ENCODE measurements around the gene ZNF362.

ZNF362 gene

DNA sequence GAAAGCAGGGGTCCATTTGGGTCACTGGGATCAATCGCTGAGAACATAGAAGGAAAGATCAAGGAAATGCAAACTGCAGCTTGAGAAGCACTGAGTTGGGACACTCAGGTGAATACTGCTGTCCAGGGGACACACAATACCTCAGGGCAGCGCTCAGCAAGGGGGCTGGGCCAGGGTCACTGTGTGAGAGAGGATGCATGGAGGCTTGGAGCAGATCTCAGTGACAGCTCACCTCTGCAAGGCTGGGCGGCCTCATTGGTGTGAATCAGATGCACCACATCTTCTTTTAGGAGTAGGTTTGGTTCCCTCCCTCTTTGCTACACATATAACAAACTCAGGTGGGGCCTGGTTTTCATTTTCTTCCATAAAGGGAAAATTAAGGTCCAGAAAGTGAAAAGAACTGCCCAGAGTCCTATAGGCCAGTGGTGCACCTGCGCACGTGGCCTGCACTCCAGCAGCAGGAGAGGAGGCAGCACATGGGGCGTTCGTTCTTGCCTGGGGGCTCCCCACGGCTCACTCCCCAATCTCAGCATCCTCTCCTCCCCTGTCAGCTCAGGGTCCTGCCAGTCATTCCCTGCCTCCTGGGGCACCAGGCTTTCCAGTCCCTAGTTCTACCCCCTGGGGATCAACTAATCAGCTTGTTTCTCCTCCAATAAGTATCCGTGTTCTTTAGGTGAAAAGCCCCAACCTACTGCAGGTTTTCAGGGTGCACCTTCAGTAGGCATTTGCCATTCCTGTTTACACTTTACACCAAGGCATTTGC lies 63.1 kb downstream of the ZNF362 start:
- Histone ChIP-seq H3F3A (ENCODE audit: control insufficient read depth, insufficient read depth) (no peaks in the 10 kb centered on the region), H3K4me2 (ENCODE audit: low read length) (no peak overlapping the region), H3K27ac (ENCODE audit: low read depth, low read length) (no peak overlapping the region), H4K20me1 (ENCODE audit: control insufficient read depth, insufficient read depth, low read depth, low read length) (no peaks in the 10 kb centered on the region), H3K4me1 (ENCODE audit: control insufficient read depth, low read length) (peaks cover 7% of the 10 kb centered on the region), H3K27me3 (ENCODE audit: control insufficient read depth, low read length) (peaks cover 28% of the 10 kb centered on the region), H3K79me2 (ENCODE audit: control insufficient read depth, low read length) (no peaks in the 10 kb centered on the region), H3K9me3 (ENCODE audit: control insufficient read depth, insufficient read depth, low read length) (no peaks in the 10 kb centered on the region), H3K4me3 (ENCODE audit: low read length) (no peak overlapping the region), H3K36me3 (ENCODE audit: control insufficient read depth, low read length) (peaks cover 15% of the 10 kb centered on the region), H3K9me2 (replicated peaks; ENCODE audit: control insufficient read depth, low read length) (no peaks in the 10 kb centered on the region)
- TF ChIP-seq EZH2phosphoT487 (IDR thresholded peaks at IDR 0.05; ENCODE audit: borderline replicate concordance, low read length): no peak
- TF ChIP-seq, protein P1, sequence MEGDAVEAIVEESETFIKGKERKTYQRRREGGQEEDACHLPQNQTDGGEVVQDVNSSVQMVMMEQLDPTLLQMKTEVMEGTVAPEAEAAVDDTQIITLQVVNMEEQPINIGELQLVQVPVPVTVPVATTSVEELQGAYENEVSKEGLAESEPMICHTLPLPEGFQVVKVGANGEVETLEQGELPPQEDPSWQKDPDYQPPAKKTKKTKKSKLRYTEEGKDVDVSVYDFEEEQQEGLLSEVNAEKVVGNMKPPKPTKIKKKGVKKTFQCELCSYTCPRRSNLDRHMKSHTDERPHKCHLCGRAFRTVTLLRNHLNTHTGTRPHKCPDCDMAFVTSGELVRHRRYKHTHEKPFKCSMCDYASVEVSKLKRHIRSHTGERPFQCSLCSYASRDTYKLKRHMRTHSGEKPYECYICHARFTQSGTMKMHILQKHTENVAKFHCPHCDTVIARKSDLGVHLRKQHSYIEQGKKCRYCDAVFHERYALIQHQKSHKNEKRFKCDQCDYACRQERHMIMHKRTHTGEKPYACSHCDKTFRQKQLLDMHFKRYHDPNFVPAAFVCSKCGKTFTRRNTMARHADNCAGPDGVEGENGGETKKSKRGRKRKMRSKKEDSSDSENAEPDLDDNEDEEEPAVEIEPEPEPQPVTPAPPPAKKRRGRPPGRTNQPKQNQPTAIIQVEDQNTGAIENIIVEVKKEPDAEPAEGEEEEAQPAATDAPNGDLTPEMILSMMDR (IDR thresholded peaks at IDR 0.05; ENCODE audit: low read depth, low read length, poor library complexity, severe bottlenecking): no peak

DNA sequence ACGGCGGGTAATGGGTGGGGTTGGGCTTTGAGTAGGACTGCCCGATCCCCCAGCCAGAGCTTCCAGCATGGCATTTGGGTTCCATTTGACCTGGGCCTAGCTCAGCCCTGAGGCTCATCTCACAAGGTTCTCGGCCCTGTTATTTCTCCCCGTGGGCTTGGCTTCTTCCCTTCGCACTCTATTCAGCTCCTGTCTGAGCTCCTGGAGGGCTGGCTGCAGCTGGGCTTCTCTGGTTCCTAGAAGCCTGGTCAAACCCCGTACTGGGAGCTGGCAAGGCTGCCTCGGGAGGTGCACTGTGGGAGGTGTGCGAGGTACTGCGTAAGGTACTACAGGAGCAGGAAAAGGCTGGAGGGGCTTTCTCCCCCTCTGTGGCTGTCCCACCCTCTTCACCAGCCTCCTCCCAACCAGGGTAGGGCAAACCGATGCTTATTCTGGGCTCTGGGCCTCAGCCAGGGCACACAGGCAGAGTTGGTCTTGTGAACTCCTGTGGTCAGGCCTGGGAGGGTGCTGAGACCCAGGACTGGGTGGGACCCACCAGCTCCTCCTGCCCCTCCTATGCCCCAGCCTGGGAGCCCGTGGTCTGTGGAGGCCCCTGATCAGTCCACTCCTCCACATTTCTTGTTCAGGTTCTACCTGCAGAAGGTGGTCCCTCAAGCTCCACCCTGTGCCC lies 63.8 kb downstream of the ZNF362 start:
- no peak overlapping the region for H3K4me3 ChIP-seq (ENCODE audit: low read length)
- peaks cover 22% of the 10 kb centered on the region for H3K36me3 ChIP-seq (ENCODE audit: control insufficient read depth, low read length)
- peaks cover 28% of the 10 kb centered on the region for H3K27me3 ChIP-seq (ENCODE audit: control insufficient read depth, low read length)
- no peak overlapping the region for H3K27ac ChIP-seq (ENCODE audit: low read depth, low read length)
- H3K9me2 ChIP-seq (replicated peaks; ENCODE audit: control insufficient read depth, low read length): no peaks in the 10 kb centered on the region
- H3K79me2 ChIP-seq (ENCODE audit: control insufficient read depth, low read length): no peaks in the 10 kb centered on the region
- H3F3A ChIP-seq (ENCODE audit: control insufficient read depth, insufficient read depth): no peaks in the 10 kb centered on the region
- peaks cover 7% of the 10 kb centered on the region for H3K4me1 ChIP-seq (ENCODE audit: control insufficient read depth, low read length)
- H3K9me3 ChIP-seq (ENCODE audit: control insufficient read depth, insufficient read depth, low read length): no peaks in the 10 kb centered on the region
- H4K20me1 ChIP-seq (ENCODE audit: control insufficient read depth, insufficient read depth, low read depth, low read length): no peaks in the 10 kb centered on the region
- no peak overlapping the region for H3K4me2 ChIP-seq (ENCODE audit: low read length)
- no peak for TF ChIP-seq EZH2phosphoT487 (IDR thresholded peaks at IDR 0.05; ENCODE audit: borderline replicate concordance, low read length)
- TF ChIP-seq, protein P1 (IDR thresholded peaks at IDR 0.05; ENCODE audit: low read depth, low read length, poor library complexity, severe bottlenecking): no peak

DNA sequence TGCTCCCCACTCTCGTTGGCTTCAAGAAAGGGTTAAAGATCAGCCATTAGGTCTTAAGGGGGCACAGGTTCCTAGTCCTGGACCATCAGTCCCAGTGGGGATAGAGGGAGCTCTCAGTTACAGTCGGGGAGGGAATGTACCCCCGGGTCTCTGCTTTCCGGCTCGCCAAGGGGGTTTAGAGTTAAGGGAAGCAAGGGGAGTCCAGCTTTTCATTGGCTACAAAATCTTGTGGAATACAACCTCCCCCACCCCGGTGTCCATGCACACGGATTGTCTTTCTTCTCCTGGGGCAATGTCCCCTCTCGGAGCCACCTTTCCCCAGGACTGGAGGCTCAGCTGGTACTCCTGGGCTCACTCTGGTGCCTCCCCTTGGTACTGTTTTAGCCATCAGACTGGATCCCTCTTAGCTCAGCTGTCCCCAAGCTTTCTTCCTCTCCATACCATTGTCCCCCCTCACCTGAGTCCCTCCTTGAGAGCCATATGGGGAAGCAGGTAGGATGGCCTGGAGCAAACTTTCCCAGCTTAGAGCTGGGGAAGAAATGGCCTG lies 64.4 kb downstream of the ZNF362 start, which contains the start of gene A3GALT2:
A3GALT2 (minus strand) TSS at position 480 of the 547 bp plus-strand sequence; CDS start at position 480, 0 bp downstream.
- Histone ChIP-seq H3K27me3 (ENCODE audit: control insufficient read depth, low read length) (peaks cover 26% of the 10 kb centered on the region), H3K9me3 (ENCODE audit: control insufficient read depth, insufficient read depth, low read length) (no peaks in the 10 kb centered on the region), H3K4me3 (ENCODE audit: low read length) (no peak within 1 kb of the TSS), H3K4me2 (ENCODE audit: low read length) (no peak within 1 kb of the TSS), H3F3A (ENCODE audit: control insufficient read depth, insufficient read depth) (no peaks in the 10 kb centered on the region), H3K9me2 (replicated peaks; ENCODE audit: control insufficient read depth, low read length) (no peaks in the 10 kb centered on the region), H3K36me3 (ENCODE audit: control insufficient read depth, low read length) (peaks cover 28% of the 10 kb centered on the region), H3K79me2 (ENCODE audit: control insufficient read depth, low read length) (no peaks in the 10 kb centered on the region), H4K20me1 (ENCODE audit: control insufficient read depth, insufficient read depth, low read depth, low read length) (no peaks in the 10 kb centered on the region), H3K4me1 (ENCODE audit: control insufficient read depth, low read length) (peaks cover 7% of the 10 kb centered on the region), H3K27ac (ENCODE audit: low read depth, low read length) (no peak within 1 kb of the TSS)
- TF ChIP-seq EZH2phosphoT487 (IDR thresholded peaks at IDR 0.05; ENCODE audit: borderline replicate concordance, low read length): no peak
- TF ChIP-seq, protein P1 (IDR thresholded peaks at IDR 0.05; ENCODE audit: low read depth, low read length, poor library complexity, severe bottlenecking): no peak
